ENCODE data around the gene CCDC60.

GRCh38 chr12:119500209-119500608 is 165.7 kb downstream of the CCDC60 start:
- TF ChIP-seq POLR2AphosphoS5 (IDR thresholded peaks at IDR 0.05; ENCODE audit: low read depth, low read length) (no peak), FOXP2 (optimal IDR thresholded peaks at IDR 0.05; ENCODE audit: borderline replicate concordance, extremely low read depth, extremely low read length, insufficient read depth) (no peak), SIN3A (IDR thresholded peaks at IDR 0.05; ENCODE audit: borderline replicate concordance, insufficient read depth, low read length) (no peak)
- TF ChIP-seq, protein P1, sequence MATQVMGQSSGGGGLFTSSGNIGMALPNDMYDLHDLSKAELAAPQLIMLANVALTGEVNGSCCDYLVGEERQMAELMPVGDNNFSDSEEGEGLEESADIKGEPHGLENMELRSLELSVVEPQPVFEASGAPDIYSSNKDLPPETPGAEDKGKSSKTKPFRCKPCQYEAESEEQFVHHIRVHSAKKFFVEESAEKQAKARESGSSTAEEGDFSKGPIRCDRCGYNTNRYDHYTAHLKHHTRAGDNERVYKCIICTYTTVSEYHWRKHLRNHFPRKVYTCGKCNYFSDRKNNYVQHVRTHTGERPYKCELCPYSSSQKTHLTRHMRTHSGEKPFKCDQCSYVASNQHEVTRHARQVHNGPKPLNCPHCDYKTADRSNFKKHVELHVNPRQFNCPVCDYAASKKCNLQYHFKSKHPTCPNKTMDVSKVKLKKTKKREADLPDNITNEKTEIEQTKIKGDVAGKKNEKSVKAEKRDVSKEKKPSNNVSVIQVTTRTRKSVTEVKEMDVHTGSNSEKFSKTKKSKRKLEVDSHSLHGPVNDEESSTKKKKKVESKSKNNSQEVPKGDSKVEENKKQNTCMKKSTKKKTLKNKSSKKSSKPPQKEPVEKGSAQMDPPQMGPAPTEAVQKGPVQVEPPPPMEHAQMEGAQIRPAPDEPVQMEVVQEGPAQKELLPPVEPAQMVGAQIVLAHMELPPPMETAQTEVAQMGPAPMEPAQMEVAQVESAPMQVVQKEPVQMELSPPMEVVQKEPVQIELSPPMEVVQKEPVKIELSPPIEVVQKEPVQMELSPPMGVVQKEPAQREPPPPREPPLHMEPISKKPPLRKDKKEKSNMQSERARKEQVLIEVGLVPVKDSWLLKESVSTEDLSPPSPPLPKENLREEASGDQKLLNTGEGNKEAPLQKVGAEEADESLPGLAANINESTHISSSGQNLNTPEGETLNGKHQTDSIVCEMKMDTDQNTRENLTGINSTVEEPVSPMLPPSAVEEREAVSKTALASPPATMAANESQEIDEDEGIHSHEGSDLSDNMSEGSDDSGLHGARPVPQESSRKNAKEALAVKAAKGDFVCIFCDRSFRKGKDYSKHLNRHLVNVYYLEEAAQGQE (IDR thresholded peaks at IDR 0.05; ENCODE audit: insufficient read depth in 1 of 2, low read depth in 2 of 2, low read length in 2 of 2), result no peak
